A549 (cell line): Measurements from ENCODE around the gene CIAO2B. TPM values are rescaled to one million over a fixed set of nuclear protein-coding genes. Genes with fewer than 3 reads are reported as not detected.

ENCODE experiments used
- ATAC-seq, 2 experiments: fragments of 200-7000 bp in 1 of 2; fragments of >200 bp in 1 of 2; cut with Nextera tagmentation in 1 of 2; cut with Tn5 transposase in 1 of 2; 3 replicates each; pipeline versions ENCODE4 v1.8.0 to v1.9.1; 2018 to 2020; ENCODE audit warnings: mild to moderate bottlenecking in 1 of 2, moderate library complexity in 1 of 2
- CTCF ChIA-PET: fragments of 300-600 bp; sonication (Branson Sonifier 250); formaldehyde crosslinking; extraction: SDS; loops from one replicate; lab custom pipeline; 2021; ENCODE audit warnings: antibody characterized with exemption, inconsistent platforms; lab: Yijun Ruan, JAX
- POLR2A ChIA-PET: fragments of 350-600 bp; formaldehyde crosslinking; extraction: SDS; loops from one replicate; lab custom pipeline; 2021; ENCODE audit warnings: antibody characterized with exemption, inconsistent platforms; lab: Yijun Ruan, JAX
- DNase-seq, 2 experiments: peaks; one replicate each; pipeline versions ENCODE4 v3.0.0 to v3.0.0-alpha.2; 2011 to 2016; ENCODE audit warnings: low read depth in 1 of 2, low spot score in 1 of 2
- FAIRE-seq: peaks from 2 replicates; lab custom pipeline; 2011; peaks lifted over from hg19 to GRCh38; lab: Jason Lieb, UNC
- H3K27ac ChIP-seq, 2 experiments: fragments of >200 bp; sonication (Bioruptor Twin); formaldehyde crosslinking; 3 replicates each; pipeline ENCODE4 v1.5.1; 2016 to 2017
- H3K4me1 ChIP-seq: fragments of >200 bp; sonication (Bioruptor Twin); formaldehyde crosslinking; 3 replicates; pipeline ENCODE4 v1.6.1; 2016
- H3K4me2 ChIP-seq: fragments of >200 bp; sonication (Bioruptor Twin); formaldehyde crosslinking; 3 replicates; pipeline ENCODE4 v1.6.1; 2016
- H3K4me3 ChIP-seq: fragments of >200 bp; sonication (Bioruptor Twin); formaldehyde crosslinking; 3 replicates; pipeline ENCODE4 v1.5.1; 2016
- H3K9me3 ChIP-seq: fragments of >200 bp; sonication (Bioruptor Twin); formaldehyde crosslinking; 3 replicates; pipeline ENCODE4 v1.6.1; 2016
- BHLHE40 ChIP-seq: IDR thresholded peaks from 2 replicates; pipeline ENCODE4 v1.6.1; 2012; ENCODE audit warnings: low read depth, low read length, inconsistent platforms
- EHF ChIP-seq: fragments of 250-450 bp; sonication (Bioruptor Pico); IDR thresholded peaks from 2 replicates; pipeline ENCODE4 v1.5.0; 2020; ENCODE audit warnings: mild to moderate bottlenecking
- FOSB ChIP-seq: fragments of 250-450 bp; sonication (Bioruptor Pico); IDR thresholded peaks from 2 replicates; pipeline ENCODE4 v1.5.0; 2020; ENCODE audit warnings: mild to moderate bottlenecking, moderate library complexity
- GATA3 ChIP-seq: IDR thresholded peaks from 2 replicates; pipeline ENCODE4 v1.6.1; 2012; ENCODE audit warnings: borderline replicate concordance
- HOXB5 ChIP-seq: fragments of 250-450 bp; sonication (Bioruptor Pico); IDR thresholded peaks from 2 replicates; pipeline ENCODE4 v1.5.0; 2020; ENCODE audit warnings: mild to moderate bottlenecking, moderate library complexity
- MAFK ChIP-seq: fragments of 450-650 bp; IDR thresholded peaks from 2 replicates; pipeline ENCODE4 v1.6.1; 2014; ENCODE audit not compliant: partially characterized antibody
- MAZ ChIP-seq: fragments of 150-350 bp; IDR thresholded peaks from 2 replicates; pipeline ENCODE4 v1.6.1; 2014; ENCODE audit warnings: antibody characterized with exemption, low read depth, low read length, borderline replicate concordance
- MYC ChIP-seq: IDR thresholded peaks from 2 replicates; pipeline ENCODE4 v1.6.1; 2012; ENCODE audit warnings: mild to moderate bottlenecking, inconsistent platforms, low read length, improper control_type of control experiment, borderline replicate concordance
- NFE2L2 ChIP-seq: fragments of 150-350 bp; conservative IDR thresholded peaks from 2 replicates; pipeline ENCODE4 v1.6.1; 2014; ENCODE audit warnings: low read length
- NPAS2 ChIP-seq: fragments of 250-450 bp; sonication (Bioruptor Pico); IDR thresholded peaks from 2 replicates; pipeline ENCODE4 v1.8.0; 2022; ENCODE audit warnings: mild to moderate bottlenecking, moderate library complexity, borderline replicate concordance
- PHF8 ChIP-seq: fragments of 200-600 bp; sonication (generic); IDR thresholded peaks from 2 replicates; pipeline ENCODE4 v1.6.1; 2016; ENCODE audit warnings: low read depth, mild to moderate bottlenecking, antibody characterized with exemption, moderate library complexity, borderline replicate concordance
- RAD21 ChIP-seq, 2 experiments: fragments of >200 bp in 1 of 2; sonication (Bioruptor Twin) in 1 of 2; formaldehyde crosslinking in 1 of 2; IDR thresholded peaks in 1 of 2; conservative IDR thresholded peaks in 1 of 2; 2 replicates in 1 of 2; 3 replicates in 1 of 2; pipeline ENCODE4 v1.6.1; 2012 to 2018; ENCODE audit warnings: inconsistent platforms in 1 of 2
- RCOR1 ChIP-seq: fragments of 150-350 bp; IDR thresholded peaks from 2 replicates; pipeline ENCODE4 v1.6.1; 2014; ENCODE audit warnings: antibody characterized with exemption, low read length, low read depth
- SMC3 ChIP-seq: fragments of >200 bp; sonication (Bioruptor Twin); formaldehyde crosslinking; IDR thresholded peaks from 3 replicates; pipeline ENCODE4 v1.6.1; 2018; ENCODE audit warnings: inconsistent platforms
- ZNF302 ChIP-seq: fragments of 250-450 bp; sonication (Bioruptor Pico); IDR thresholded peaks from 2 replicates; pipeline ENCODE4 v1.9.0; 2021; ENCODE audit warnings: inconsistent platforms, mild to moderate bottlenecking, moderate library complexity
- ZSCAN20 ChIP-seq: fragments of 250-450 bp; sonication (Bioruptor Pico); IDR thresholded peaks from 2 replicates; pipeline ENCODE4 v1.8.0; 2022; ENCODE audit warnings: mild to moderate bottlenecking, moderate library complexity
- WGBS: methylation state at CpG from one replicate; pipeline ENCODE4 v1.1.6; 2017; ENCODE audit errors: missing lambda C conversion rate; 5-methylcytosine and 5-hydroxymethylcytosine counted together
- polyA plus RNA-seq, 4 experiments: library from polyadenylated mRNA; depleted of rRNA in 3 of 4; stranded (reverse); fragments of >200 nt; fragmentation: RNase III in 1 of 4; extraction: RNeasy Plus Mini Kit Qiagen cat#74134 plus additional on column Dnase treatment in 1 of 4; gene quantifications; 2 replicates in 3 of 4; 3 replicates in 1 of 4; pipeline ENCODE4 v1.2.3, GENCODE V29; 2011 to 2017
- TF ChIP-seq, protein P1 (sequence below): fragments of >200 bp; sonication (Bioruptor Twin); formaldehyde crosslinking; IDR thresholded peaks from 3 replicates; pipeline ENCODE4 v1.5.1; 2016
- TF ChIP-seq, protein P2 (sequence below): fragments of 250-450 bp; sonication (Bioruptor Pico); IDR thresholded peaks from 2 replicates; pipeline ENCODE4 v1.5.0; 2020; ENCODE audit warnings: low read depth, mild to moderate bottlenecking, moderate library complexity

CIAO2B gene
- polyA plus RNA-seq, 2 of the 4 experiments (the other 2 are of a cell fraction): 134 to 140 TPM

DNA sequence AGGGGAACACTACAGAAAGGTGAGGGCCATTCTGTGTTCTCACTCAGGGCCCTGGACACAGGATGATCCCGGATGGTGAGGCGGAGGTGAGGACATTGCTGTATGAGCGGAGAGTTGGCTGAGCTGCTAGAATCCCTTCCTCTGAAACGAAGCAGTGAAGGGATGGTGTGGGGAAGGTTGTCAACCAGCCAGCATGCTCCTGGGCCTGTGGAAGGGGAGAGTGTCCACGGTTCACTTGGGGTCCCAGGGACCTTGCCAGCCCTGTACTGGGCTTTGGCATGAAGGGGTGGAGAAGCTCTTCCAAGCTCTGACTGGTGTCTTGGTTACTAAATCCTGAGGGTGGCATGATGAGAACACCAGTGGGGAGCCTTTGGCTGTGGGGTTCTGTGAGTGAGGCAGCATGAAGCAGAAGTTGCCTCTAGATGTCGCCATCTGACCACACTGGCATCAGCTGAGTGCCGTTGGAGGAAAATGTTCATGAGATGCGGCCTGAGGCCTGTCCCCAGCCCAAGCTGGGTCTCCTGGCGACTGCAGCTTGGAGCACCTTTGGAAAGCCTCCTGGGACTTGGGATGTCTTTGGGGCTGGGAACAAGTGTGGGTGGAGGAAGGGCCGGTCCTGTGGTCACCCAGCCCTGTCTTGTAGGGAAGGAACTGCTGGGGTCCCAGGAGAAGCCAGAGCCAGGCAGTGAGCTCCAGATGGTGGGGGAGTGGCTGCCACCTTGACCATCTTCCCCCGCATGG is 39.1 kb downstream of the CIAO2B start:
- POLR2A ChIA-PET: interaction anchor here (0.8 to 1.4 kb wide), 2 partner anchors 14 to 34 kb away, joined by 3 to 5 read pairs; no protein-coding TSS in a partner anchor
- Histone ChIP-seq H3K4me2 (no peak overlapping the region), H3K4me1 (peaks cover 14% of the 10 kb centered on the region), H3K27ac (peak overlapping the region in 1 of 2 experiments; percentile 17; a peak in 3 of 6 replicates), H3K4me3 (no peak overlapping the region), H3K9me3 (no peaks in the 10 kb centered on the region)
- peak; percentile 56 for FAIRE-seq
- TF ChIP-seq, protein P1, sequence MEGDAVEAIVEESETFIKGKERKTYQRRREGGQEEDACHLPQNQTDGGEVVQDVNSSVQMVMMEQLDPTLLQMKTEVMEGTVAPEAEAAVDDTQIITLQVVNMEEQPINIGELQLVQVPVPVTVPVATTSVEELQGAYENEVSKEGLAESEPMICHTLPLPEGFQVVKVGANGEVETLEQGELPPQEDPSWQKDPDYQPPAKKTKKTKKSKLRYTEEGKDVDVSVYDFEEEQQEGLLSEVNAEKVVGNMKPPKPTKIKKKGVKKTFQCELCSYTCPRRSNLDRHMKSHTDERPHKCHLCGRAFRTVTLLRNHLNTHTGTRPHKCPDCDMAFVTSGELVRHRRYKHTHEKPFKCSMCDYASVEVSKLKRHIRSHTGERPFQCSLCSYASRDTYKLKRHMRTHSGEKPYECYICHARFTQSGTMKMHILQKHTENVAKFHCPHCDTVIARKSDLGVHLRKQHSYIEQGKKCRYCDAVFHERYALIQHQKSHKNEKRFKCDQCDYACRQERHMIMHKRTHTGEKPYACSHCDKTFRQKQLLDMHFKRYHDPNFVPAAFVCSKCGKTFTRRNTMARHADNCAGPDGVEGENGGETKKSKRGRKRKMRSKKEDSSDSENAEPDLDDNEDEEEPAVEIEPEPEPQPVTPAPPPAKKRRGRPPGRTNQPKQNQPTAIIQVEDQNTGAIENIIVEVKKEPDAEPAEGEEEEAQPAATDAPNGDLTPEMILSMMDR: peak; percentile 87
- TF ChIP-seq ZSCAN20 (CRISPR knock-in tag) (no peak), SMC3 (peak; percentile 67), RAD21 (conservative IDR thresholded peaks at IDR 0.05 in 1 of 2, IDR thresholded peaks at IDR 0.05 in 1 of 2) (peak; percentile 92 to 98), NFE2L2 (no peak), MYC (no peak), HOXB5 (no peak)
- ATAC-seq: peak; percentile 89 to 96
- peak; percentile 58 to 78 for DNase-seq
- WGBS: 37% methylated on average over 11 of the region's 11 CpGs
- CTCF ChIA-PET: interaction anchor here (0.6 to 40.8 kb wide), 52 partner anchors 12 to 488 kb away, joined by 3 to 837 read pairs (median 4); partner anchors contain the start of genes CDH16, CES2, CES3 and CIAO2B

DNA sequence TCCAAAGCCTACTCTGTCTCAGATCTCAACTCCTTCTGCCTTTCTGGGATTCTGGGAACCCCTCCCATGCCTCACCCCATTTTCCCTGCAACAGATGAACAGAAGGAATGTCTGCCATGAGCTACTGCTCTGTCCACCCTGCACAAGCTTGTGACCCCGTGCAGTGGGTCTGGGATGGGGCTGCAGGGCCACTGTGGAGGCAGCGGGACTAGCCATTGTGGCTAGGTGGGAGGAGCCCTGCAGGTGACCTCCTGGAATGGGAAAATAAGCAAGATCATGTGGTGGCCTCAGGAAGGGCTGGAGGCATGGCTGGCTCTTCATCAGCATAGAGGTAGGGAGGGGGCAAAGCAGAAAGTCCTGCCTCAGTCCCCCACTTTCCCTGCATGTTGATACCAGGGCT is 40.1 kb downstream of the CIAO2B start:
- POLR2A ChIA-PET: no interaction called here
- Histone ChIP-seq H3K4me2 (no peak overlapping the region), H3K9me3 (no peaks in the 10 kb centered on the region)
- TF ChIP-seq EHF (CRISPR knock-in tag) (no peak), GATA3 (no peak), NPAS2 (CRISPR knock-in tag) (no peak)
- TF ChIP-seq, protein P2, sequence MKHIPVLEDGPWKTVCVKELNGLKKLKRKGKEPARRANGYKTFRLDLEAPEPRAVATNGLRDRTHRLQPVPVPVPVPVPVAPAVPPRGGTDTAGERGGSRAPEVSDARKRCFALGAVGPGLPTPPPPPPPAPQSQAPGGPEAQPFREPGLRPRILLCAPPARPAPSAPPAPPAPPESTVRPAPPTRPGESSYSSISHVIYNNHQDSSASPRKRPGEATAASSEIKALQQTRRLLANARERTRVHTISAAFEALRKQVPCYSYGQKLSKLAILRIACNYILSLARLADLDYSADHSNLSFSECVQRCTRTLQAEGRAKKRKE (CRISPR knock-in tag): no peak
- TF ChIP-seq, all 56 proteins: peak for 0
- no peak for ATAC-seq
- CTCF ChIA-PET: interaction anchor here (1.0 to 40.8 kb wide), 18 partner anchors 11 to 264 kb away, joined by 4 to 837 read pairs (median 12); partner anchors contain the start of genes CDH16, CES3, CIAO2B and NAE1
- DNase-seq: no peak
- no peak for FAIRE-seq
- peaks cover 4% of the 10 kb centered on the region; the same call in 2 of the 3 replicates for H3K4me1 ChIP-seq
- H3K27ac ChIP-seq: no peak overlapping the region
- WGBS: 66% methylated on average over 2 of the region's 2 CpGs
- no peak overlapping the region for H3K4me3 ChIP-seq

DNA sequence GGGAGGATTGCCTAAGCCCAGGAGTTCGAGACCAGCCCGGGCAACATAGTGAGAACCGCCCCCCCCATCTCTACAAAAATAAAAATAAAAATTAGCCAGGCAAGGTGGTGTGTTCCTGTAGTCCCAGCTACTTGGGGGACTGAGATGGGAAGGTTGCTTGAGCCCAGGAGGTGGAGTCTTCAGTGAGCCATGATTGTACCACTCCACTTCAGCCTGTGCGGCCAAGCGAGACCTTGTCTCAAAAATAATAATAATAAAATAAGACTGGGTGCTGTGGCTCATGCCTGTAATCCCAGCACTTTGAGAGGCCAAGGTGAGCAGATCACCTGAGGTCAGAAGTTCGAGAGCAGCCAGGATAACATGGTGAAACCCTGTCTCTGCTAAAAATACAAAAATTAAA is 42.4 kb downstream of the CIAO2B start:
- Histone ChIP-seq H3K27ac (no peak overlapping the region), H3K4me2 (no peak overlapping the region), H3K4me3 (no peak overlapping the region), H3K9me3 (no peaks in the 10 kb centered on the region), H3K4me1 (peaks cover 3% of the 10 kb centered on the region; the same call in 1 of the 3 replicates)
- DNase-seq (no peak), ATAC-seq (no peak), FAIRE-seq (no peak)
- TF ChIP-seq ZNF302 (no peak), NFE2L2 (no peak), BHLHE40 (no peak), PHF8 (no peak), RCOR1 (no peak), MAZ (no peak), FOSB (no peak), MAFK (no peak)
- ChIA-PET CTCF (interaction anchor here (0.8 to 40.8 kb wide), 8 partner anchors 10 to 293 kb away, joined by 3 to 837 read pairs (median 6); partner anchors contain the start of genes CDH16, NAE1 and RRAD), POLR2A (interaction anchor here (0.6 kb wide), 1 partner anchor 19 kb away, joined by 5 read pairs; no protein-coding TSS in a partner anchor)
- WGBS: 92% methylated on average over 6 of the region's 6 CpGs
